ENCODE measurements around the gene POU2F1. TPM values are rescaled to one million over a fixed set of nuclear protein-coding genes. Genes with fewer than 3 reads are reported as not detected.
A peak's percentile ranks its signal among the peaks of the same experiment; 100 is the strongest.

Gene POU2F1
- total RNA-seq, 1 donor from 2014 or later: 3.9 TPM

DNA sequence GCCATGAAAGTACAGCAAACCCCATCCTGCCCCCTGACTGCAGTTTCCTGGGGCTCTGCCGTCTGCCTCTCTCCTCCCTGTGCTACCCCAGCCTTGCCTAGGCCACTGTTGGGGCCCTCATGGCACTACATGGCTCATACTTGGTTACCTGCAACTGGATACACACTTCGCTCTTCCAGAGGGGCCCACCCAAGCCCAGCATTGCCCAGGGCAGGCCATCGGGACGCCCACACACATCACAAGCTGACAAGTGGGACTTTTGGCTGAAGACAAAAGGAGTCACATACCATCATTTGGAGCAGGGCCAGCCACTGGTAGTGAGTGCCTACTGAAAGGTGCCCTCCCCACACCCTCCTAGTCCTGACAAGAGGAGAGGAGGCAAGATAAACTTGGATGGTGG, 214.8 kb downstream of the POU2F1 start:
- peaks cover 4% of the 10 kb centered on the region for H3K27me3 ChIP-seq (ENCODE audit: control insufficient read depth, insufficient read depth, low read length)
- no peak for TF ChIP-seq CTCF (IDR thresholded peaks at IDR 0.05; ENCODE audit: insufficient read depth, low read length, severe bottlenecking)
- no peak overlapping the region for H3K4me3 ChIP-seq (ENCODE audit: low read depth, low read length)
- FAIRE-seq (no peak), DNase-seq (ENCODE audit: low read depth) (no peak)
- H3K36me3 ChIP-seq (ENCODE audit: control insufficient read depth, insufficient read depth, low read length): no peaks in the 10 kb centered on the region

DNA sequence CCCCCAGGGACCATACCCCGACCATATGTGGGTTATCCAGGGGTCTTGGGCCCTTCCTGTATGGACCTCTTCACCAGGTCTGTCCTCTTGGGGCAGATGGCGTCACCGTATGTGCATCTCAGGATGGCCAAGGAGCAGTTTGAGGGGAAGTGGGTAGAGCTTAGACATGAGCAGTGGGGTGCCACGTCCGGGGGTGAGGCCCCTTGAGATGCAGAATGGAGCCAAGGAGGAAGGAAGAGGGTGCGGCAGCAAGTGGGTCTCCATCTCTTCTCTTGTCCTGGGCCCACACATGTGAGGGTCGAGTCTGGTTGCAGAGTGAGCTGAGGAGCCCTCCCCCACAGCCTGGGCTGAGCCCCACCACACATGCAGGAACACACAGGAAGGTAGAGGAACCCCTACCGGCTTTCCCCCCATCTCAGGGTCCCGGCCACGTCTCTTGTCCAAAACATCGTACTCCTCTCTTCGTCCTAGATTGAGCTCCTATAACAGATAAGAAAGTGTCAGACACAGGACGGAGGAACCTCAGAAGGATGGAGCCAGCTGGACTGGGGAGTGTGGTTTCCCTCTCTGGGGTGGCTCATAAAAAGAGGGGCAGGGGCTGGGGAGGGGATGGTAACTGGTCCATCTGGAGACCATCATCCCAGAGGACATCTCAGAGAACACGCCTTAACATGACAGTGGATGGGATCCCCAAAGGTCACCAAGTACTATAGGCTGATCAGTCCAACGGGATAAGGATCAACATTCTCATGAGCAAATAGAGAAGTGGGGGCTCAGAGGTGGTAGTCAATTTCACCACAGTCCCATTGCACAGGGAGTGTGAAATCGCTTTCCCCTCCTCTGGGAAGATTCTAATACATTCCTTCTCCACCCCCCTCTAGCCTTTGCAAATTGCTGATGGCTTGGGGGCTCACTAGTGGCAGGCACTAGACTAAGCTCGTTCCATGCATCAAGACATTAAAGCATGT, 217.8 kb downstream of the POU2F1 start:
- H3K4me3 ChIP-seq (ENCODE audit: low read depth, low read length): no peak overlapping the region
- no peaks in the 10 kb centered on the region for H3K36me3 ChIP-seq (ENCODE audit: control insufficient read depth, insufficient read depth, low read length)
- TF ChIP-seq CTCF (IDR thresholded peaks at IDR 0.05; ENCODE audit: insufficient read depth, low read length, severe bottlenecking): no peak
- FAIRE-seq (no peak), DNase-seq (ENCODE audit: low read depth) (no peak)
- H3K27me3 ChIP-seq (ENCODE audit: control insufficient read depth, insufficient read depth, low read length): peaks cover 4% of the 10 kb centered on the region

- no peaks in the 10 kb centered on the region for H3K36me3 ChIP-seq (ENCODE audit: control insufficient read depth, insufficient read depth, low read length)
- FAIRE-seq (no peak), DNase-seq (ENCODE audit: low read depth) (peak; percentile 28)
- peaks cover 4% of the 10 kb centered on the region for H3K27me3 ChIP-seq (ENCODE audit: control insufficient read depth, insufficient read depth, low read length)
- peak overlapping the region; percentile 24 for H3K4me3 ChIP-seq (ENCODE audit: low read depth, low read length)
- peak; percentile 3 for TF ChIP-seq CTCF (IDR thresholded peaks at IDR 0.05; ENCODE audit: insufficient read depth, low read length, severe bottlenecking)
Measured at GRCh38 chr1:167439301-167439988, 218.8 kb downstream of the POU2F1 start.

- no peak for TF ChIP-seq CTCF (IDR thresholded peaks at IDR 0.05; ENCODE audit: insufficient read depth, low read length, severe bottlenecking)
- DNase-seq (ENCODE audit: low read depth) (no peak), FAIRE-seq (no peak)
- Histone ChIP-seq H3K27me3 (ENCODE audit: control insufficient read depth, insufficient read depth, low read length) (peaks cover 4% of the 10 kb centered on the region), H3K36me3 (ENCODE audit: control insufficient read depth, insufficient read depth, low read length) (no peaks in the 10 kb centered on the region), H3K4me3 (ENCODE audit: low read depth, low read length) (no peak overlapping the region)
Measured at GRCh38 chr1:167440345-167440744, 219.7 kb downstream of the POU2F1 start.

DNA sequence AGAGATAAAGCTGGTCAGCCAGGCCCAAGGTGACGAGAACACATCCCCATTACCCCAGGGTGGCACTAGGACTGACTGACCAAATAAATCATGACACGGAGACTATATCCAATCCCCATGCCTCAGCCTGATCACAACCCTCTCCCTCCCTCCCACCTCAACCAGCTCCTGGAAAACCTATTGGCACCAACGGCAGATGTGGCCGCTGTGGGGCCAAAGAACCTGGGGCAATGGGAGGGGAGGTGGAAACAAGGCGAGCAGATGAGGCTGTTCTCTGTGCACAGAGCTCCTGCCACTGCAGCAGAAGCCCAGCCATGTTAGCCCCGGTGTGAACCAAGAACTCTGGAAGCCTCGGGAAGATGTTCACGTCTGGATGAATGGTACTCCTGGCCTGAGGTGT, 220.1 kb downstream of the POU2F1 start:
- TF ChIP-seq CTCF (IDR thresholded peaks at IDR 0.05; ENCODE audit: insufficient read depth, low read length, severe bottlenecking): no peak
- Histone ChIP-seq H3K27me3 (ENCODE audit: control insufficient read depth, insufficient read depth, low read length) (peaks cover 4% of the 10 kb centered on the region), H3K36me3 (ENCODE audit: control insufficient read depth, insufficient read depth, low read length) (no peaks in the 10 kb centered on the region), H3K4me3 (ENCODE audit: low read depth, low read length) (no peak overlapping the region)
- no peak for FAIRE-seq
- DNase-seq (ENCODE audit: low read depth): no peak

Data from bronchial epithelial cell (primary cell).